ENCODE data around the gene MAPK10.

MAPK10 gene

DNA sequence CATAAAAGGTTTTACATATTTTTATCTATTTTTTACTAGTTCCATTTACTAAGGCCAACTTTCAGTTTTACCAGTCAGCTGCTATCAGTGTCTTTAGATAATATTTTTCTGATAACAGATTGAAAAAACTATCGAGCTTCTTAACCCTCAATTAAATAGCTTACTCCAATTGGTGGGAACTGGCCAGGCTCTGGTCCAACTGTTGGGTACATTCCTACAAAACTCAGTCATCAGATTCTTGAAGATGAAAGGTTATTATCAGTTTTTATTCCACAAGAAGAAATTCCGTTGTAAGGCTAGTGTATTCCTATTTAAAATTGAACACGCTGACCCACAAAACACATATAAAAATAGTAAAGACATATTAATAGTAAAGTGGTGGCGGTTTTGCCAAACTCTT, 346.2 kb downstream of the MAPK10 start:
- TF ChIP-seq, protein P1, sequence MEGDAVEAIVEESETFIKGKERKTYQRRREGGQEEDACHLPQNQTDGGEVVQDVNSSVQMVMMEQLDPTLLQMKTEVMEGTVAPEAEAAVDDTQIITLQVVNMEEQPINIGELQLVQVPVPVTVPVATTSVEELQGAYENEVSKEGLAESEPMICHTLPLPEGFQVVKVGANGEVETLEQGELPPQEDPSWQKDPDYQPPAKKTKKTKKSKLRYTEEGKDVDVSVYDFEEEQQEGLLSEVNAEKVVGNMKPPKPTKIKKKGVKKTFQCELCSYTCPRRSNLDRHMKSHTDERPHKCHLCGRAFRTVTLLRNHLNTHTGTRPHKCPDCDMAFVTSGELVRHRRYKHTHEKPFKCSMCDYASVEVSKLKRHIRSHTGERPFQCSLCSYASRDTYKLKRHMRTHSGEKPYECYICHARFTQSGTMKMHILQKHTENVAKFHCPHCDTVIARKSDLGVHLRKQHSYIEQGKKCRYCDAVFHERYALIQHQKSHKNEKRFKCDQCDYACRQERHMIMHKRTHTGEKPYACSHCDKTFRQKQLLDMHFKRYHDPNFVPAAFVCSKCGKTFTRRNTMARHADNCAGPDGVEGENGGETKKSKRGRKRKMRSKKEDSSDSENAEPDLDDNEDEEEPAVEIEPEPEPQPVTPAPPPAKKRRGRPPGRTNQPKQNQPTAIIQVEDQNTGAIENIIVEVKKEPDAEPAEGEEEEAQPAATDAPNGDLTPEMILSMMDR (conservative IDR thresholded peaks at IDR 0.05; ENCODE audit: low read depth, low read length), result no peak

DNA sequence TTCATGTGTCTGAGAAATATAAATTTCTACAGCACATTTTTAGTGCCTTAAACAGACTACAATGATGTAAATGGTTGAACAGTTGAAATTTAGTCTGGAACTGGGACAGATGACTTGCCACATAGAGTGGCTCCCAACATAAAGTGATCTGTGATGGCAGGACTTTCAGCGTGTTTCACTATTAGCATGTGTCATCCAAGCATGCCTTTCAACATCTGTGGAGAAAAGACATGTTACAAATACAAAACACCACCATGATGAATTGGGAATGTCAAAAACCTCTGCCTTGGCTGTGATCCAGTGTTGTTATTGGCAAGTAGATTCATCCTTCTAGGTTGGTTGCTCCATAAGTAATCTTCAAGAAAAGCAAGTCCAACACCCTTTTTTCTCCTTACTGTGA, 348.7 kb downstream of the MAPK10 start:
- Histone ChIP-seq H3K27me3 (ENCODE audit: insufficient read depth, low read depth) (no peaks in the 10 kb centered on the region), H3K4me1 (ENCODE audit: low read depth, poor library complexity, severe bottlenecking) (no peaks in the 10 kb centered on the region), H3K27ac (no peak overlapping the region), H3K4me3 (IDR thresholded peaks at IDR 0.05; ENCODE audit: insufficient read depth, low read depth, low read length) (no peak overlapping the region), H4K20me1 (ENCODE audit: insufficient read depth) (no peaks in the 10 kb centered on the region), H3K4me2 (no peak overlapping the region), H2AFZ (ENCODE audit: low read depth) (no peak overlapping the region), H3K36me3 (ENCODE audit: insufficient read depth) (no peaks in the 10 kb centered on the region), H3K9ac (no peak overlapping the region), H3K79me2 (ENCODE audit: insufficient read depth, low read depth) (no peaks in the 10 kb centered on the region)
- TF ChIP-seq, protein P1 (conservative IDR thresholded peaks at IDR 0.05; ENCODE audit: low read depth, low read length), result no peak

More for the DNA sequence above, 346.2 kb downstream of the MAPK10 start:
- Histone ChIP-seq H3K27ac (no peak overlapping the region), H3K27me3 (ENCODE audit: insufficient read depth, low read depth) (no peaks in the 10 kb centered on the region), H3K79me2 (ENCODE audit: insufficient read depth, low read depth) (no peaks in the 10 kb centered on the region), H3K9ac (no peak overlapping the region), H2AFZ (ENCODE audit: low read depth) (no peak overlapping the region), H4K20me1 (ENCODE audit: insufficient read depth) (no peaks in the 10 kb centered on the region), H3K36me3 (ENCODE audit: insufficient read depth) (no peaks in the 10 kb centered on the region), H3K4me1 (ENCODE audit: low read depth, poor library complexity, severe bottlenecking) (no peaks in the 10 kb centered on the region), H3K4me2 (no peak overlapping the region), H3K4me3 (IDR thresholded peaks at IDR 0.05; ENCODE audit: insufficient read depth, low read depth, low read length) (no peak overlapping the region)

DNA sequence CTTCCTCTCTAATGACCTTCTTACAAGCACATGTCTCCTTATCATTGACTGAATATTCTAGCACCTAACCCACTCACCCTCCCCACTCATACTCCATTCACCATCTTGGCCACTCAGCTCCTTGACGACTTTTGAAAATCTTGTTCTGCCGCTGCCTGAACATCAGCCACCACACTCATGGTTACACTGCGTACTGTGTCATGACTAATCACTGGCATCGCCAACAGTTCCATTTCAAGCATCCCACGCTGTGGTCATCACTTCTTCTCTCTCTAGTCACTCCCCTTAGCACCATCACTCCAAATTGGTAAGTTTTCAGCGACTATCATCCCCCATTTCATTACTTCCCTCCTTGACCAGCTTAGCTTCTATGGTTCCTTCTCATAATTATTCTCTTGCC, 352.8 kb downstream of the MAPK10 start:
- H4K20me1 ChIP-seq (ENCODE audit: insufficient read depth), result no peaks in the 10 kb centered on the region
- no peak overlapping the region for H2AFZ ChIP-seq (ENCODE audit: low read depth)
- no peaks in the 10 kb centered on the region for H3K79me2 ChIP-seq (ENCODE audit: insufficient read depth, low read depth)
- TF ChIP-seq, protein P1 (conservative IDR thresholded peaks at IDR 0.05; ENCODE audit: low read depth, low read length), result no peak
- no peak overlapping the region for H3K27ac ChIP-seq
- H3K4me1 ChIP-seq (ENCODE audit: low read depth, poor library complexity, severe bottlenecking), result no peaks in the 10 kb centered on the region
- no peak overlapping the region for H3K4me2 ChIP-seq
- H3K27me3 ChIP-seq (ENCODE audit: insufficient read depth, low read depth), result no peaks in the 10 kb centered on the region
- H3K4me3 ChIP-seq (IDR thresholded peaks at IDR 0.05; ENCODE audit: insufficient read depth, low read depth, low read length), result no peak overlapping the region
- H3K9ac ChIP-seq, result no peak overlapping the region
- H3K36me3 ChIP-seq (ENCODE audit: insufficient read depth), result no peaks in the 10 kb centered on the region

DNA sequence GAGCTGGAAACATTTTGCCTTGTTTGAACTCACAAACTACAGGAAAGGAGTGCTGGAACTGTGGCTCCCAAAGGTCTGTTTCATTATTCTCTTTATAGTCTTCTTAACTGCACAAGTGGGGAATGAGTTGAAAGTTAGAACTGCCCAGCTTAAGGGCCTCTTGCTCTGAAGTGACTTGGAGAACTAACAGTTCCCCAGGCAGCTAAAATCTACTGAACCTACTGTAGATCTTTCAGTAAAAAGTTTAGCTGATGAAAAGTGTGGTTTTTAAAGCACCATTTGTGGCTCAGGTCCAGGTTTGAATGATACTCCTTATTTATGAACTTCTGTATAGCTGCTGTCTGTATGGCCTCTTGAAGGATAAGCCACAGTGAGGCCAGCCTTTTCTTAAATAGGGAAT, 353.8 kb downstream of the MAPK10 start:
- Histone ChIP-seq H3K4me1 (ENCODE audit: low read depth, poor library complexity, severe bottlenecking) (no peaks in the 10 kb centered on the region), H3K9ac (no peak overlapping the region), H3K27ac (no peak overlapping the region), H4K20me1 (ENCODE audit: insufficient read depth) (no peaks in the 10 kb centered on the region), H3K4me2 (no peak overlapping the region), H3K36me3 (ENCODE audit: insufficient read depth) (no peaks in the 10 kb centered on the region), H2AFZ (ENCODE audit: low read depth) (no peak overlapping the region), H3K27me3 (ENCODE audit: insufficient read depth, low read depth) (no peaks in the 10 kb centered on the region), H3K79me2 (ENCODE audit: insufficient read depth, low read depth) (no peaks in the 10 kb centered on the region), H3K4me3 (IDR thresholded peaks at IDR 0.05; ENCODE audit: insufficient read depth, low read depth, low read length) (no peak overlapping the region)
- TF ChIP-seq, protein P1 (conservative IDR thresholded peaks at IDR 0.05; ENCODE audit: low read depth, low read length), result no peak
